Activated CD4-positive, alpha-beta T cell treated with anti-CD3 and anti-CD28 coated beads, Interleukin-2, amount 50 U/mL, for 24 hours (primary cell): ENCODE data around the gene MAP1LC3B2.

ENCODE experiments used
- DNase-seq, 2 donors: peaks; one replicate each; pipeline ENCODE4 v3.0.0-alpha.2; 2020; ENCODE audit warnings: low read depth in 1 of 2, low spot score in 1 of 2

MAP1LC3B2 gene

DNA sequence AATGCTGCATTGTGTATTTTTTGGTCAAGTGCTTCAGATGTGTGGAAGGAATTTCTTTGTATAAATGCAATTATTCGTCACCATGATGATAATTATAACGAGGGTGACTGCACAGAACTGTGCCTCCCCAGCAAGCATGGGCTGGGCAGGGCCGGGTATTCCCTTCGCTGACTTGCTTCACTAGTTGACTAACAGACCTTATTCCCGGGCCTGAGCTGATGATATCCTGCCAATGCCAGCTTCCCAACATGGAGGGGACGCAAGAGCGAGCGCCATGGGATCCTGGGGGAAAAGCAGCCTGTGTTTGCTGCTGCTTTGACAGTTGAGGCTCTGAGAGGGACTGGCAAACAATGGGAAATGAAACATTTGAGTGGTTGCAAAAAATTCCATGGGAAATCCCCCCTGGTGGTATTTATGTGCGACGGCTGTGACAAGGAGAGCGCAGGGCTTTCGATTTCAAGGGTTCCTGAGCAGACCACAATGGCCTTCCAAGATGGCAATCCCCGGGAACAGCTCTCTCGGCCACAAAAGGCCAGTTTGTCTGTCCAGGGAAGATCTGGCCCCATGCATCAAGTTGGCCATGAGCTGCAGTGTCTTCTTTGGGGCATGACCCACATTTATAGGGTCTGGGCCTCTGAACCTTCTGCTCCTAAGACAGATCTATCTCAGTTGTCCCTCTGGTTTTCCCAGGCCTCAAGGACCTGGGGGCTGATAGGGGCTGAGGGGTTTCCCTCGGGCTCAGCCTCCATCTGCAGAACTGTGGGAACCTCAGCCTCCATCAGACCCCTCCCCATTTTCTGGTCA lies 21.9 kb upstream of the MAP1LC3B2 start:
- DNase-seq, result no peak

DNA sequence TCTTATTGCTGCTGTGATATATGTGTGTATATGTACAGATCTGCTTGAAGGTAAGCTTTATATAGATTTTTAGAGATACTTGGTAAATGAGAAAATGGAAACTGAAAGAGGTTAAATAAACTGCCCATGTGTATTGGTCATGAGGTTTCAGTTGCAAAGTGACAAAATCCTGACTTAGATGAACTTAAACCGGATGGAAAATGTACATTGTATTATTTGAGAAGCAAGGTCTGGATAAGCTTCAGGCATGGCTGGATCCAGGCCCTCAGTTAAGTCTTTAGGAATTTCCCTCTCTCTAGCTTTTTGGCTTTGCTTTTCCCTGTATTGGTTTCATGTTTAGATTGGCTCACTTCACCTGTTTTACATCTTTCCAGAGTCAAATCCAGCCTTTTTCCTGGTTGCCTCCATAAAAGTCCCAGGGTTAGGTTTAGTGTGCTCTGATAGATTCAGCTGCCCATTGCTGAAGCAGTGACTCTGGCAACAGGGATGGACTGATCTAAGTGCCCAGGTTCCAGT lies 21.0 kb upstream of the MAP1LC3B2 start:
- no peak for DNase-seq

DNA sequence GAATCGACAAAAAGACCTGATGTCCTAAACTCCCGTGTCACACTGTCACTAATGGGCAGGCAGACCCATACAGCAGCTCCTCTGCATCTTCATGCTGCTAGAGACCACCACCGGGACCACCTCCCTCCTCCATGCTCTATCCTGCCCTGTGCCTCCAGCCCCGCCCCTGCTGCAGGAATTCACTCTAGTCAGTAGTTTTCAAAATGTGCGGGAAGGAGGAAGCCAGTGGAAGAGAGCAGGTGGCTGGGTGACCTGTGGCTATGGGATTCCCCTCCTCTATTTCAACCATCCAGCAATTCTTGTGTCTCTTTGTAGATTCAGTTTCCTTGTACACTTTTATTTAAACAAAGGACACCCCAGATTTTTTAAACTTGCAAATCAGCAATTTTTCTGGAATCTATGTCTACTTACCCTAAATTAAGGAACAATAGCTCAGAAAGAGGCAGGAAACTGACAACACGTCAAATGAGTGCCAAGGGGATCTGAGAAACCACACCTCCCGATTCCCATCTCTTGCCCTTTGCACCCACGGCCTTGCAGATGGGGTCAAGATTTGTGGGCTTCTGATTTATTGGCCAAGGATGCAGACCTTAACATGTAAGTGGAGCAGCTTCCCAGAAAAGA lies 20.4 kb upstream of the MAP1LC3B2 start:
- no peak for DNase-seq

DNA sequence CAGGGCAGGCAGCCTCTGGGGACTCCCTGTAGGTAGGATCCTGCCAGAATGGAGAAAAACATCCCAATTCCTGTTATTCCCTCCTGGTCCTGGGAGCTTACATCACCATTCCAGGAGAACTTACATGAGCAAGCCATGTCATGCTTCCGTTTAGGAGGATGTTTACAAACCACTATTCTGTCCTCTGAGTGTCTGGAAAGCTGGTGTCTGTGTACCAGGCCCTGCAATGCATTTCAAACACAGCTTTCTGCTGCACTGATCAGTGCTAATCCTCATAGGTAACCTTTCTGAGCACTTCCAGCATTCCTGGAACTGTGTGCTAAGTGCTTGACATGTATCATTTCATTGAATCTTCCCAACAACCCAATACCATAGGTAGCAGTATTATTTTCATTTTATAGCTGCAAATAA lies 19.8 kb upstream of the MAP1LC3B2 start:
- no peak for DNase-seq

DNA sequence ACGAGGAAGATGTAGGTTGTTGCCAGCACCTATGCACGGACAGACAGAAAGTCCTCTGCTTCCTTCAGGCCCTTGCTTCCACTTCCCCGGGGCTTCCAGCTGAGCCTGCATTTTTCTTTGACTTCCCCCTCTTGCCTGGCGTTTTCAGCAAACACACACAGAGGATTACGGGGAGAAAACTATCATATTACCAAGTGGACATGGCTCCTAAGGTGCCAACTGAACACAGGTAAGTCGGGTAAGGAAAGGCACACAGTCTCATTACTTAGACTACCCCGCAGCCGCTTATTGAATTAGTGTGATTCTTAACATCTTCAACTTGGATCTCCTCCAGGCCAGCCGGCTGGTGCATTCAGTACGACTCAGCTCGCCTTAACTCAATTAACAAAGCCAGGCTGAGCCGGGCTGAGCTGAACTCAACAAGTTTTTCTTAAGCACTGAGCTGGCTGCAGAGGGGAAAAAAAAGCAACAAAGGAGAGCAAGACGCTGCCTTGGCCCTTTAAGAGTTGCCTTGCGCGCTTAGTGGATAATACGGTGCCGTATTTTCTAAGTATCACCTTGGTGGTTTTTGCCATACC lies 19.2 kb upstream of the MAP1LC3B2 start:
- no peak for DNase-seq

DNA sequence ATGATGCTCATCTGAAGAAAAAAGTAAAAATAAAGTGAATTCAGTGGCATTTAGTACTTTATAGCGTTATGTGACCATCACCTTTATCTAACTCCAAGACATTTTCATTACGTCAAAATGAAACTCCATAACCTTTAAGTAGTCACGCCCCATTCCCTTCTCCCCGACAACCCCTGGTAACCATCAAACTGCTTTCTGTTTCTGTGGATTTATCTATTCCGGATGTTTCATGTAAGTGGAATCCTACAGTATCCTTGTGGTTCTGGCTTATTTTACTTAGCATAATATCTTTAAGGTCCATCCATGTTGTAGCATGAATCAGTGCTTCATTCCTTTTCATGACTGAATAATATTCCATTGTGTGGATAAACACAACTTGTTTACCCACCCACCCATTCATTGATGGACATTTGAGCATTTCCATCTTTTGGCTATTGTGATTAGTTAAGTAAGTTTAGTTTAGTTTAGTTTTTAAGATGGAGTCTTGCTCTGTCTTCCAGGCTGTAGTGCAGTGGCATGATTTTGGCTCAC lies 18.5 kb upstream of the MAP1LC3B2 start:
- DNase-seq, result no peak

DNA sequence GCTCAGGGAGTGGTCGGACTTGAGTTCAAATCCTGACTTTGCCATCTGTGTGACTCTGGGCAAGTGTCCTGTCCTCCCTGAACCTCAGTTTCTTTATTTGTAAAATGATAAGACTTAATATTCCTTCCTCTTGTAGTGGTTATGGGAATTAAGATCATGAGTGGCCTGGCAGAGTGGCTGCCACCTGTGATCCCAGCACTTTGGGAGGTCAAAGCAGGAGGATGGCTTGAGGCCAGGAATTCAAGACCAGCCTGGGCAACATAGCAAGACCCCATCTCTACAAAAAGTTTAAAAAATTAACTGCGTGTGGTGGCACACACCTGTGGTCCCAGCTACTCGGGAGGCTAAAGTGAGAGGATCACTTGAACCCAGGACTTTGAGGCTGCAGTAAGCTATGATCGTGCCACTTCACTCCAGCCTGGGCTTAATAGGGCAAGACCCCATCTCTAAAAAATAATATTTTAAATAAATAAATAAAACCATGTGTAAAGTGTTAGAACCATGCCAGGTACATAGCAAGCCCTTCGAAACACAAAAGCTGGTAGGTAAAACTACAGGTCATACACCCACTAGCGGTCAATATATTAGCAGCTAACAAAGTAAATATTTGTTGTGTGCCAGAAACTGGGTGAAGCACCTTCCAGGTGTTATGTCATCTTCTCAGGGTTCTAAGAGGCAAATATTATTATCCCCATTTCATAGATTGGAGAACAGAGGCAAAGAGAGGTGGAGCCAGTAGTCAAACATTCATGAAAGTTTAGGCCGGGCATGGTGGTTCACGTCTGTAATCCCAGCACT lies 17.4 kb upstream of the MAP1LC3B2 start:
- DNase-seq, result no peak

DNA sequence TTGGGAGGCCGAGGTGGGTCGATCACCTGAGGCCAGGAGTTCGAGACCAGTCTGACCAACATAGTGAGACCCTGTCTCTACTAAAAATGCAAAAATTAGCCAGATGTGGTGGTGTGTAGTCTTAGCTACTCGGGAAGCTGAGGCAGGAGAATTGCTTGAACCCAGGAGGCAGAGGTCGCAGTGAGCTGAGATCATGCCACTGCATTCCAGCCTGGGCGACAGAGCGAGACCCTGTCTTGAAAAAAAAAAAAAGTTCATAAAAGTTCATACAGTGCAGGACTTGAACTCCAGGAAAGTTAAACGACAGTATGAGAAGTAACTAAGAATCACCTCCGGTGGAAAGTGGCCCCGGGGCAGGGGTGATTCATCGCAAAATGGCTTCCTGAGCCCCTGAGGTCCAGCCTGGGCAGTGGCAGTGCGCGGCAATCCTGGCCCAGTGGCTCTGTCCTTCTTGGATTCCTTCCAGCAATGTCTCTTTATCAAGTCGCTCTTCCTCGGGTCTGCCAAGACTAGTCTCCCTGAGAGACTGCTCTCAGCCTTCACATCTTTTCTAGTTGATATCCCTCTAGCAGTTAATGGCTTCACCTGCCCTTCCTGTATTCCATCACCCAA lies 16.7 kb upstream of the MAP1LC3B2 start:
- DNase-seq, result no peak

DNA sequence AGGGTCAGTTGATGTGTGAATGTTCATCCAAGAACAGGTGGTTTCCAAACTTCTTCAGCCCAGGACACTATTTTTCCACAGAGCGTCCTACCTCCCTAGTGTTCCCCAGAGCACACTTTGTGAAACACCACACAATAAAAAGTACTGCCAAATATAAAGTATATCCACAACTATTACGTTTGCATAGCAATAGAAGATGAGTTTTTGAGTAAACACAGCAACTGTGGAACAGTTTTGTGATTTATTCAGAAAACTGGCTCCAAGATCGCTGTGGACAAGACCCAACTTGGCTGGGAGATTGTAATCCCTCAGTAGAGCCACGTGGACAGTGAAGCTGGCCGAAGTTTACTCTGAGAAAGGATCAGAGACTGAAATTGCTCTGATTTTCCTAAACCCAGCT lies 14.5 kb upstream of the MAP1LC3B2 start:
- DNase-seq, result no peak

DNA sequence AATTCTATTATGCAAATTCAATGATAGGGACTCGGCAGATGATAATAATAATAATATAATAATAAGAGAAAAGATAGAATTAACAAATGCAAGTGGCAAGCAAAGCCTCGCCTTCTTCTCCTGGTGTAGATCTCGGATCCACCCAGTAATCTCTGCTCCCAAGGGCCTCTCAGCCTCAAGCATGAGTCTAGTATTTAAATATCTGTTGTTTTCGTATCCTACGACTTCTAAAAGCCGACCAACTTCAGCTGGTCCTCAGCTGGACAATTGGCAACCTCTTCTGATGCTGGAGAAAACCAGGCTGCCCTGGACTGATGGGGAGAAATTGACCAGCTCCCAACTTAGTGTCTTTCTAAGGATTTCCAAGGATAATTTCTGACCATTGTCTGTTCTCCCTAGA lies 14.0 kb upstream of the MAP1LC3B2 start:
- DNase-seq, result no peak

DNA sequence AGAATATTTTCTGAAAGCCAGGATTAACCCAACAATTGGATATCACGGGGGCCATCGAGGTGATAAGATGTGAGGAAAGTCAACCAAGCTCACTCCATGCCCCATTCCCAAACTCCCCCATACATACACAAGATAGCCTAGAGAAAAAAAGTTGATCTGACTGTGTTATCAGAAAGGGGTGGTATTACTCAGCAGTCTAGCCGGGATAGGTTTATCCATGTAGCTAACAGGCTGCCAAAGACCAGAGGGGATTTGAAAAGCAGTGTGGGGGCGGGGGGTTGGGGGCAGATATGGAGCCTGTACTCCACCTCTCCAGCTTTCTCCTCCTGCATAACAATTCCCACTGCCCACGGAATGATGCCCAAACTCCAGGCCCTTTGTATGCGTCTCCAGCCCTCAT lies 13.2 kb upstream of the MAP1LC3B2 start:
- no peak for DNase-seq

DNA sequence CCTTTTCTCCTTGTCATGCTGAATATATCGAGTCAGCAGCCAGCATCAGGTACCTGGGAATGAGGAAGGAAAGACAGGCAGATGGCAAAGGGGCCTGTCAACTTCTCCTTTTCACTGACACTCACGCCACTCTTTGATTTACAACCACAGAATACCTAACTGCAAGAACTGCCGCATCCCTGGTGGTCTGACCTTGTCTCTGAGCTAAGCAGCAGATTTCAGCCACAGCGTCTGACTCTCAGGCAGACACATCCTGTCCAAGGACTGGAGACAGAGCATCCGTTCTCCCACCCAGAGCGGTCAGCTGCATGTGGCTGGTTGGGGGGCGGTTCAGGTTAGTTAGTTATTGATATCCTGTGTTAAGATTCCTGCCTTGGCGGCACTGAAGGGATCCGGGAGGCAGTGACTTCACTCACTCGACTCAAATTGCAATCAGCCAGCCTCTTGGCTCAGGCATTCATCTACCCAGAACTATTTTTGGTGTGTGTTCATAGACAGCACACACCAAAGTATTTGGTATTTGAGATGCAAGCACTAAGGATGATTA lies 11.2 kb upstream of the MAP1LC3B2 start:
- DNase-seq, result no peak

DNA sequence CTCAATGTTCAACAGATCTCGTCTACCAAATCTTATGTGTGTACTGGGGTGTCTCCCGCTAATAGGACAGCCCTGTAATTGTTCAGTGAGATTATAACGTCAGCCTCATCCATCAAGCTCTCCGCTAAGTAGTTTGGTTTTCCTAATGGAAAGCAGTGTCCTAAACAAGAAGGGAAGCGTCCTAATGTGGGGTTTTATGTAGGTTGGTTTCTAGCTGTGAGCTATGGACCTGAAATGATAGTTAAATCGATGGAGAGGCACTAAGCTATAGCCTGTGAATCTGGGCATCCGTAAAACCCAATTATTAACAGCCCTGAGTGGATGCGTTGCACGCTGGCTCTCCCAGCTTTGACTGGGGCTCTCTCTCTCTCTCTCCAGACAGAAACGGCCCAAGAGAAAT lies 9.2 kb upstream of the MAP1LC3B2 start:
- DNase-seq, result no peak

DNA sequence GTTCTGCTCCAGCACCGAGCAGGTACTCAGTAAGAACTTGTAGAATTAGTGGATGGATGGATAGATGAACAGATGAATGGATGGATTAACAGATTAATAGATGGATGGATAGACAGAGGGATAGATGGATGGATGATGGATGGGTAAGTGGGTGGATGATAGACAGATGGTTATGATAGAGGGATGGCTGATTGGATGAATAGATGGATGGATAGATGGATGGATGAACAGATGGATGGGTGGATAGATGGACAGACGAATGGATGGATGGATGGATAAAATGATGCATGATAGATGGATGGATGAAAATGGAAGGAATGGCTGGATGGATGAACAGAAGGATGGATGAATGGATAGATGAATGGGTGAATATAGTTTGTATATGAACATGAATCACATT lies 8.0 kb upstream of the MAP1LC3B2 start:
- DNase-seq, result no peak

DNA sequence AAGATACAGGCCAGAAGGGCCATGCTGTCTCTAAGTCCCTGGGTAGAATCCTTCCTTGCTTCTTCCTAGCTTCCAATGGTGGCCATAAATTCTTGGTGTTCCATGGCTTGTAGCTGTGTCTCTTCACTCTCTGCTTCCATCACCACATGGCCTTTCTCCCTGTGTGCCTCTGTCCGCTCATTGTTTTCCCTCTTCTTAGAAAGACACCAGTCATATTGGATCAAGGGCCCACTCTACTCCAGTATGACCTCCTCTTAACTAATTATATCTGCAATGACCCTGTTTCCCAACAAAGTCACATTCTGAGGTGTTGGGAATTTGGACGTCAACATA lies 7.6 kb upstream of the MAP1LC3B2 start:
- no peak for DNase-seq

DNA sequence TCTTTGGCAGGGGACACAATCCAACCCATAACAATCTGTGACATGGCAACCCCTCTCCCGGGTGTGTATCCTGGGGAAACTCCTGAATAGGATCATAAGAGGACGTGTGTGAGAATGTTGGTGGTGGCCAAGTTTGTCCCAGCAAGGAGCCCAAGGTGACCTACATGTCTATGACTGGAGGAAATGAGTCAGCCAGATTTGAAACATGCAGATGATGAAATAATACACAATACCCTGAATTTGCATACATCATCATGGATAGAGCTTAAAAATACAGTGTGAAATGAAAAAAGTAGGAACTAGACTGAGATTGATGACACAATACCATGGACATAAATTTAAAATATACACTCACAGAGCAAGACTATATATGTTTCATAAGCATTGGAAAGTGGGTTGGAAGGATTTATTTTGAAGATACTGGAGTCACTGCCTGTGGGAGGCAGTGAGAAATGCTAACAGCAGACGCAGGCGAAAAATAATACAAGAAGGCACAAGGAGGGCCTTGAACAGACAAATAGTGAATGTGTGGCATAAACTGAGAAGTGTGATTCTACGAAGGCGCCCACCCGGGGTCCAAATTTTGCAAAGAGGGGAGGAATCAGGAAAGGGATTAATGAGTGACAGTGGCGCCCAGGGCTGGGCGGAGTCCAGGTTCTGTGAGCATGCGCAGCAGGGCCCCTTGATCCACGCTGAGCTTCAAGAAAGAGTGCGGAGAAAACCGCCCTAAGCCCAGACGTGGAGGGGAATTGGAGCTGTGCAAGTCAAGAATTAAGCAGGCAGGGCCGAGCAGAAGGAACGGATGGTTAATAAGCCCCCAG lies 7.0 kb upstream of the MAP1LC3B2 start:
- DNase-seq, result no peak

DNA sequence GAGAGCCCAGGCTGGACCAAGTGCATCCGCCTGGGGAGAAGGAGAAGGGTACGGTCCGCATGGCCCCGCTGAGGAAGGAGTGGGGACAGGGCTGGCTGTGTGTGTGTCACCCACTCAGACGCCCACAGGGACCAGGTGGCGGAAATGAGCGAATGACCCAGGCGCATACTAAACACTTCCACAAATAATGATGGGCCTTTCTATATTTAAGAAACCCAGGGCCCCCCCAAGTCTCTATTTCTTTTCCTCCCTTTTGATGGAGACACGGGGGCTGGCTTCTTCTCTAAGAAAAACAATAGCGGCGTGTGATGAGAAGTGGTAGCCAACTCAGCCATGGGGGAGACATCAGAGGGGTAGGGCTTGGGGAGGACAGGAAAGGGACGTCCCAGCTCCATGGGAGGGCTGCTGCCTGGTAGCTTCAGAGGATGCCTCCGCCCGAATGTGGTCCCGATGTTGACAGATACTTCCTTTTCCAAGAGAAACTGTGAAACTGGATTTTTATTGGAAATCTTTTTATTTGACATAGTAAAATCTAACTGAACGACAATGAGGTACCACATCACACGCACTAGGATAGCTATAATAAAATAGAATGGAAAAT lies 6.3 kb upstream of the MAP1LC3B2 start:
- DNase-seq, result no peak

DNA sequence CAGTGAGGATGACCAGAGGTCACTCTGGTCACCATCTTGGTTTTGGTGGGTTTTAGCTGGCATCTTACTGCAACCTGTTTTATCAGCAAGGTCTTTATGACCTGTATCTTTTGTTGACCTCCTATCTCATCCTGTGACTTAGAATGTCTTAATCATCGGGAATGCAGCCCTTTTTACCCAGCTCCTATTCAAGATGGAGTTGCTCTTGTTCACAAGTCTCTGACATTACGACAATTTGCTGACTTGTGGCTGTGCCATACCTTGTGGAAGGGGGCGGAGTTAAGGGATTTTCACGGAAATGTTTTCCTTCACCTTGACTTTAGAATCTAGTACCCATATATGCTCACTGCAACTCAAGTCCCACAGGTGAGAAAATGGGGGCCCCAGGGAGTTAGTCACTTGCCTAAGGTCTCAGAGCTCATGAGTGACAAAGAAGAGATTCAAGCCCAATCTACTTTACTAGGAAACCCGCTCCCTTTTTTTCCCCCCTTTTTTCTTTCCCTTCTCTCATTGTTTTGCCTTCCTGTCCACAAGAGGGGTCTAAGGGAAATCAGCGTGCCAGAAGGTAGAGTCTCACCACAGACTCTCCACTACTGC lies 2.7 kb upstream of the MAP1LC3B2 start:
- DNase-seq, result no peak
